DLD1 (cell line): ENCODE data around the gene MSL2.
"Not testable (repeated sequence)": the region's sequence is repeated elsewhere in the genome, so short reads cannot be mapped to it uniquely, and the experiment has no call there.

ENCODE experiments used
- in situ Hi-C: cut with HindIII; loops from 2 replicates; pipeline ENCODE4 v1.10.0; 2017; ENCODE audit warnings: low sequenced_read_pairs

Gene MSL2

GRCh38 chr3:136196064-136196400 lies at the start of gene MSL2:
MSL2 (minus strand) TSS chr3:136196335; CDS start chr3:136195113, 1,222 bp downstream.
- in situ Hi-C loops: no loop called here

GRCh38 chr3:136245691-136246090 lies 49.6 kb upstream of the MSL2 start:
- in situ Hi-C loops: no loop called here

GRCh38 chr3:136239094-136239493 lies 43.0 kb upstream of the MSL2 start:
- in situ Hi-C loops: no loop called here

DNA sequence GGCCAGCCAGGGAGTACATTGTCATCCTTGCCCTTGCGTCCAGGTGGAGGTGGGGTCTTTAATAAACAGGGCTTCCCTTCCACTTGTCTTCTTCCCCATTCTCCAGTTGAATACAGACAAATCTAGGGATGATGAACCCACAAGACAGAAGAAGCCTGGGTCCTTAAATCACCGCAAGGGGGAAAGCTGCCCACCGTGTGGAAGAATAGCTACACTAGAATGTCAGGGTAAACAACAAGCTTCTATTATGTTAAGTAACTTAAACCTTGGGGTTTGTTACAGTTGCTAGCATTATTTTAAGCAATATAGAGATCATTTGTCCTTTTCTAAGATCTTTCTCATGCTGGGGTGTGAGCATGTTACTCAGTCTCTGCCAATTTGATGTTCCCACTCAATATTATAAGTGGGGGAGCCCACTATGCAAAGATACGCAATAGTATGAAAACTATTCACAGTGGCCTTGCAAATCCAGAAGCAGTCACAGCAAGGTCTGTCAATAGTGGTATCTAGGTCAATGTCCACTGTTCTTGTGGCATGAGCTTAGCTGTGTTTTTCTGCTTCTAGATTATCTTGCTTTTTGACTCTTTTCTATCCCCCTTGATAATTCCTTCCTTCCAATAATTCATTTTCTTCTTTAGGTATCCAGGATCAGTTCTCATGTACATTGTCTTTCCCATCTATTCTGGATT lies 42.0 kb upstream of the MSL2 start:
- in situ Hi-C loops: no loop called here

GRCh38 chr3:136237103-136237502 lies 41.0 kb upstream of the MSL2 start:
- in situ Hi-C loops: no loop called here

DNA sequence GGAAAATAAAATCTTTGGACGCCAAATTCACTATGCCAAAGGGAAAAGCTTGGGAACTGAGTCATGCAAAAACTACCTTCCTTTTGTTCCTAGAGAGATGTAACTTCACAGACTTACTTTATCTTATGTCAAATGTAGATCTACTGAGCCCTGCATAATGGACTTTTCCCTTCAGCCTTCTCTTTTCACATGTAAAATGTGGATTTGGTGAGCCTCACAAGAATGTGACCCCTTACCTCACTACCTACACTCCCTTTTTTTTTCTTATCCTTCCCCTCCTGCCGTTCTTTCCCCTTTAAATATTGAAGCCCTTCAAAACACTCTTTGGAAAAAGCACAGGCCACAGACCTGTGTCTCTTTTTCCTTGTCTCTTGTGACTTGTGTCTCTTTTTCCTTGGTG lies 40.0 kb upstream of the MSL2 start:
- in situ Hi-C loops: no loop called here

GRCh38 chr3:136235545-136235944 lies 39.4 kb upstream of the MSL2 start:
- in situ Hi-C loops: no loop called here

DNA sequence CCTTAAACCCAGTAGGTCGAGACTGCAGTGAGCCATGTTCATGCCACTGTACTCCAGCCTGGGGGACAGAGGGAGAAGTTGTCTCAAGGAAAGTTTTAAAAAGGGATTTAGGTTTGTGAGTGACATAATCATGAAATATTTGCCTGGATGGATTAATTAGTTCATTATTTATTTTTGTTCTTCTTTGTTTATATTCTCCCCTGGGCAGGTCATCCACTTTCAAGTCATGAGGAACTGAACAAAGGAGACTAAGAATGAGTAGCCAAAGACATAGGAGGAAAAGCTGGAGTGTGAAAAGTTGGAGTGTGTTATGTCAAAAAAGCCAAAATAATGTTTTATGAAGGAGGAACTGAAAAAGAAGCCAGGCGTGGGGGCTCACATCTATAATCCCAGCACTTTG lies 36.3 kb upstream of the MSL2 start:
- in situ Hi-C loops: no loop called here

DNA sequence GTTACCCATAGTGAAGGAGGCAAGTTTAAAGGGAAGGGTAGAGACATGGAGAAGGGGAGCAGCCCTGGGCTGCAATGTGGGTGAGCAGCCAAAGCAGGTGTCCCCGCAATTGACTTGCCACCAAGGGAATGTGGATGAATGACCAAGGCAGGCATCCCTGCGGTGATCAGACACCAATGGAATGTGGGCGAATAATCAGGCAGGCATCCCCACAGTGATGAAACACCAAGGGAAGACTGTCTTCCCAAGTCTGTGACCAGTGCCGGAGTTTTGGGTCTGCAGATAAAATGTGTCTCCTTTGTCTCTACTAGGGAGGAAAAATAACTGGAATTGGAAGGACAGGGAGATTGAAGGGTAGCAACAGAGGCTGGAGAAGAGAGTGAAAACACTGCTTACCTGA lies 26.6 kb upstream of the MSL2 start:
- in situ Hi-C loops: not testable (repeated sequence)

DNA sequence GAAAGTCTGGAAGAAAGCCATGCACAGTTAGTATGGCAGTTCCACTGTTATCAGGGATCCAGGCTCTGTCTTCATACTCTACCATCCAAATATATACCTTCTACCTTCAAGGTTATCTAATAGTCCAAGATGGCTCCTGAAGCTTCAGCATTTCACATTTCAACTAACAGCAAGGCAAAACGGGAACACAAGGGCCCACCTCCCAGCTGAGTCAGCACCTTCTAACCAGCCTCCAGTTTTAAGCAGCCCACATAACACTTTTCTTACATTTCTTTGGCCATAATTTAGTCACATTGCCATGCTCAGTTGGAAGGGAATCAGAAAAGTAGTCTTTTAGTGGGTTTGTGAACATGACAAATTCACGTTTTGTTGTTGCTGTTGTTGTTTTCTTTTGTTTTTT lies 15.4 kb upstream of the MSL2 start:
- in situ Hi-C loops: no loop called here

DNA sequence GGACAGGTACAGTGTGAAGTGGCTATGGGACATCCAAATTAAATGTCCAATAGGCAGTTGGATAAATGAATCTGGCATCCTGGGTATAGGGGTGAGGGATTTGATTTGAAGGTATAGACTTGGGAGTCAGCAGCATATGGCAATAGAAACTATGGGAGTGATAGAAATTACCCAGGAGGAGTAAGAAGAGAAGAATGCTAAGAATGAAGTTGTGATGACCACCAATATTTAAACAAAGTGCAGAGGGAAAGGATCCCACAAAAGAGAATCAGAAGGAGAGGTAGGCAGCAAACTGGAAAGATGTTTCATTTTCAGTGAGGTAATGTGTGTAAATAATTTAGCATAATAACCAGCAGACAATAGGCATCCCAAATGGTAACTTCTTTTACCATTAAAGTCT lies 13.8 kb upstream of the MSL2 start:
- in situ Hi-C loops: no loop called here

GRCh38 chr3:136207489-136208115 lies 11.5 kb upstream of the MSL2 start:
- in situ Hi-C loops: no loop called here

GRCh38 chr3:136199219-136199618 lies 3.1 kb upstream of the MSL2 start:
- in situ Hi-C loops: not testable (repeated sequence)

- in situ Hi-C loops: not testable (repeated sequence)
These were observed 2.4 kb upstream of the MSL2 start for GRCh38 chr3:136198462-136199078.

DNA sequence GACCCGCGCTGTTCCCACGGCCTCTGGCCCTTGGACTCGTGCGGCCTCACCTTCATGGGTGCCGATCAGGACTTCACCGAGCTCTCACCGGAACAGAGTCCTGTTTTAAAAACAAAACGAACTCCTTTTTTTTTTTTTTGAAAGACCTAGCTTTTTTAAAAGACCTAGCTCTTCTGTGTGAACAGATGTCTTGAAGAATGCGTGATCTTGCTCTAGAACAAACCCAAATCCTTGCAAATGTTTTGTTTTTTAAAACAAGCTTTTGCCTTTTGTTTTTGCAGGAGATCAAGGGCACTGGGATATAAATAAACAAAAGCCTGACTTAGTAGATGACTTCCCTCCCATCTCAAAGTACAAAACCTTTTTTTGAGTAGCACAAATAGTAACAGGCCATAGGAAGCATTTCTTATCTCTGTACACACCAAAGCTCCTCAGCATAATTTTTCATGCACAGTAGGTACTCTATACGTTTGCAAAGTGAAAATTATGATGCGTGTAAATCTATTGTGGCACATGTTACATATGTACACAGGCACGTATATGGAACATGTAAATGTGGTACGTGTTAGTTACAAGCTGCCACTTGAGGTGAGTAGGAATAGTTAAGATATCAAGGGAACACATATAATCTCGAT lies 1.1 kb upstream of the MSL2 start:
- in situ Hi-C loops: no loop called here

DNA sequence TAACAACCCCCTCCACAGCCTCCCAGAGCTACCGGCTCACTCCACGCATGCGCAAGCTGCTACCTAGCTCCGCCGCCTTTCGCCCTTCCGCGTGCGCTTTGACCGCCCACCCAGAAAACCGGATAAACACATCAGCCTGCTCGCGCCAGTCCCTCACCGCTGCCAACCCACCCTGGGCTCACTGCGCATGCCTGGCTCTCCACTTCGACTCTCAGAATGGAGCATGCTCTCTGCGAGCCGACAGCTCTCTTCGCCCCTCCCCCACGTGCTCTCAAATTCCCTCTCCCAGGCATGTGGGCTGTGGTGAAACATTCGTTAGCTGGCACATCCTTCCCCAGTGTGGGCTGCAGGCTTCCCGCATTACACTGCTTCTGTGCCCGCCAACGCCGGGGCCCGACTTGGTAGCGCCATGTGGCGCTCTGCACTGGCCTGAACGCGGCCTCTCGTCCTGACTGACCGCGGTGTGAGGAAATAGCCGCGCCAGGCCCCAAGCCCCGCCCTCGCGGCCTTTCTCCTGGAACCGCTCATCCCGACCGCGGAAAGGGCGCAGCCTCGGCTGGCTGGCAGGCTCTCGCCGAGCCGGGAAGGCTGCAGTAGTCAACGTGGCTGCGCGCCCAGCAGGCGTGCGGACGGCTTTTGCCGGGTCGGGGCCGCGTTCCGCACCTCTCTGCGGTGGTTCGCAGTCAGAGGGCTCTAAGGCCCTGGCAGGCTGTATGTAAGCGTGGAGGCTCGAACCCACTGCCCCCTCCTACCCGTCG lies 445 bp upstream of the MSL2 start:
- in situ Hi-C loops: no loop called here

GRCh38 chr3:136195258-136196063 lies 674 bp downstream of the MSL2 start:
- in situ Hi-C loops: no loop called here

DNA sequence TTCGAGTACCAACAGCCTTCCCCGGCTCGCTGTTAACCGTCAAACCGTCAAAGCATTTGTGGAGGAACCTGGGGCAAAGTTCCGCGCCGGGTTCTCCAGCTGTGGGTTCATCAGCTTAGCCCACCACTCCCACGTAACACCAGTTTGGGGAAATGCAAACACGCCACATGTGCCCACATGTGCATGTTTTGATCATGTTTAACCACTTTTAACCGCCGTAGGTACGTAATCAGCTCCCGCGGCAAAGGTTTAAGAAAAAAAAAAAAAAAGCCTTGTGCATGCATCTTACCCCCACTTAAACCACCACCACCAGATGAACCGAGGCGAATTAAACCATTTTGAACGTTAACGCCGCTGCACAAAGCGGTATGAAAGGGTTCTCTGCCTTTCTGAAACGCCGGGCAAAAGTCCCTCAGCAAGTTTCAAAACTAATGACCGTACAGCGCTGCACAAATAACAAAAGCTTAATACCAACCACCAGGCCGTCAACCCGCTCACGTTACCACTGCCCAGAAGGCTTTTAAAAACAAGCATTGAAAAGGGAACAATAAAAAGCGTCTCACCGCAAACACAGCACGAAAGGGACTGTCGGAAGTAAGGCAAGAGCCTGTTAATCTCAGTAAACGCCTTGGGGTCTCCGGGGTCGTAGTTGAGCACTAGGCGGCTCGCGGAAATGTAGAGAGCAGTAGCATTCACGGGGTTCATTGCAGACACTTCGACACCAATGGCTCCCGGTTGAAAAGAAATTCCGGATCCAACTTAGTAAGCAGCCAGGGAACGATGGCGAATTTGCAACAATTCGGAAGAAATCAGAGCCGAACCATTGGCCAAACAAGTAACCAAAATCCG lies 1.5 kb downstream of the MSL2 start:
- in situ Hi-C loops: no loop called here

DNA sequence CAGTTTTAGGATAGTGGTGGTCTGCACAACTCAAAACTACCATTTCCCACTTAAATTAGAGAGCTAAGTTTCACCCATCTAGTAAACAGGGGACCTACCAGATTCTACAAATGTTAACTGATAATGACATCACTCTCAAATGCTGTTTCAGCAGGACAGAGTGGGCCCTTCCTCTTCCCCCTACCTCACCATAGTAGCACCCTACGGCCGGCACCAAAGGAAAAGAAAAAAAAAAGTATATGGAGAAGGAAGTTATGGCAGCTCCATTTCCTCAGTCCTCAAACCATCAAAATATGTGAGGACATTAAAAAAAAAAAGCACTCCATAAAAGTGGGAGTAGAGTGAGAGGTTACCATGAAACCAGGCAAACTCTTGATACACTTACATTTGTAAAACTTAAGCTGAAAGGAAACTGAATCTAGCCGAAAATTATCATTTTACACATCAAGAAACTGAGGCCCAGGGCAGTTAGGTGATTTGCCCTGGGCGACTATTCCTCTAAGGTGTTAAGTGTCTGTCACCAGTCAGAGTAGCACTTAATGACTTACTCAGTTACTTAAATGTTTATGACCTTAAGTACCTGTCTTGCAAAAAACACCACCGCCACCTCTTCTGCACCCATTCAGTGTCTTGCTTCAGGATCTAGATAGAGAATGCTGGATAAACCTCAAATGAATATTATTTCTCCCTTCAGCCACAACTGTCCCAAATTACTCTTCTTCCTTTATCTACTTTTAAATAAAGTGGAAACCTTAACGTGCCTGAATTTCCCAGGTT lies 2.7 kb downstream of the MSL2 start:
- in situ Hi-C loops: no loop called here
